ENCODE measurements around the gene HYAL2.
A peak's percentile ranks its signal among the peaks of the same experiment; 100 is the strongest.

The HYAL2 gene

GRCh38 chr3:50321336-50322114, 1.0 kb downstream of the HYAL2 start:
- no peaks in the 10 kb centered on the region for H3K27me3 ChIP-seq (ENCODE audit: insufficient read depth, low read depth, severe bottlenecking)
- DNase-seq, result peak; percentile 92
- no peaks in the 10 kb centered on the region for H3K9me3 ChIP-seq (ENCODE audit: severe bottlenecking)
- peak overlapping the region; percentile 74 for H3K4me3 ChIP-seq (ENCODE audit: low read depth, low read length)
- peak overlapping the region; percentile 100 for H3K27ac ChIP-seq
- peaks cover 55% of the 10 kb centered on the region for H3K36me3 ChIP-seq
- TF ChIP-seq CTCF (IDR thresholded peaks at IDR 0.05; ENCODE audit: low read depth, low read length), result peak; percentile 78

- DNase-seq, result peak; percentile 79
- Histone ChIP-seq H3K36me3 (peaks cover 48% of the 10 kb centered on the region), H3K9me3 (ENCODE audit: severe bottlenecking) (no peaks in the 10 kb centered on the region), H3K4me3 (ENCODE audit: low read depth, low read length) (peak overlapping the region; percentile 74), H3K27ac (peak overlapping the region; percentile 100), H3K27me3 (ENCODE audit: insufficient read depth, low read depth, severe bottlenecking) (no peaks in the 10 kb centered on the region)
- TF ChIP-seq CTCF (IDR thresholded peaks at IDR 0.05; ENCODE audit: low read depth, low read length), result no peak
These were observed 1.7 kb downstream of the HYAL2 start for GRCh38 chr3:50320853-50321335.

- H3K36me3 ChIP-seq, result peaks cover 48% of the 10 kb centered on the region
These were observed 2.5 kb downstream of the HYAL2 start for GRCh38 chr3:50319894-50320625.

GRCh38 chr3:50319181-50319893, 3.2 kb downstream of the HYAL2 start:
- Histone ChIP-seq H3K4me3 (ENCODE audit: low read depth, low read length) (no peak overlapping the region), H3K9me3 (ENCODE audit: severe bottlenecking) (no peaks in the 10 kb centered on the region), H3K36me3 (peaks cover 41% of the 10 kb centered on the region), H3K27me3 (ENCODE audit: insufficient read depth, low read depth, severe bottlenecking) (no peaks in the 10 kb centered on the region), H3K27ac (no peak overlapping the region)
- no peak for TF ChIP-seq CTCF (IDR thresholded peaks at IDR 0.05; ENCODE audit: low read depth, low read length)
- no peak for DNase-seq

More at GRCh38 chr3:50319894-50320625, 2.5 kb downstream of the HYAL2 start:
- Histone ChIP-seq H3K27me3 (ENCODE audit: insufficient read depth, low read depth, severe bottlenecking) (no peaks in the 10 kb centered on the region), H3K27ac (peak overlapping the region; percentile 100), H3K9me3 (ENCODE audit: severe bottlenecking) (no peaks in the 10 kb centered on the region), H3K4me3 (ENCODE audit: low read depth, low read length) (peak overlapping the region; percentile 74)
- DNase-seq, result no peak
- 0 out of 2 replicates have a peak, but pooled peaks have one; percentile 14 for TF ChIP-seq CTCF (IDR thresholded peaks at IDR 0.05; ENCODE audit: low read depth, low read length)

GRCh38 chr3:50318615-50319014, 3.9 kb downstream of the HYAL2 start:
- DNase-seq, result no peak
- Histone ChIP-seq H3K36me3 (peaks cover 40% of the 10 kb centered on the region), H3K27ac (no peak overlapping the region), H3K27me3 (ENCODE audit: insufficient read depth, low read depth, severe bottlenecking) (no peaks in the 10 kb centered on the region), H3K9me3 (ENCODE audit: severe bottlenecking) (no peaks in the 10 kb centered on the region), H3K4me3 (ENCODE audit: low read depth, low read length) (no peak overlapping the region)
- TF ChIP-seq CTCF (IDR thresholded peaks at IDR 0.05; ENCODE audit: low read depth, low read length), result no peak

Data from WERI-Rb-1 (cell line).